H1 (cell line): ENCODE data around the gene MYH8. TPM values are rescaled to one million over a fixed set of nuclear protein-coding genes. Genes with fewer than 3 reads are reported as not detected.

ENCODE experiments used
- POLR2AphosphoS5 ChIP-seq: IDR thresholded peaks from 2 replicates; pipeline ENCODE4 v1.6.1; 2011; ENCODE audit warnings: low read depth, low read length
- SIRT6 ChIP-seq: IDR thresholded peaks from one replicate; pipeline ENCODE4 v1.7.1; 2012; ENCODE audit warnings: low read length, inconsistent platforms
- SP2 ChIP-seq: IDR thresholded peaks from 2 replicates; pipeline ENCODE4 v1.6.1; 2012; ENCODE audit warnings: mild to moderate bottlenecking, low read length, inconsistent platforms
- SP4 ChIP-seq: IDR thresholded peaks from 2 replicates; pipeline ENCODE4 v1.6.1; 2012; ENCODE audit warnings: low read length, inconsistent platforms
- polyA plus RNA-seq, 7 experiments: library from polyadenylated mRNA; depleted of rRNA in 3 of 7; stranded (reverse) in 5 of 7; unstranded in 2 of 7; fragments of >200 nt in 5 of 7; fragments of 200-250 nt in 2 of 7; gene quantifications; 1 replicate in 5 of 7; 2 replicates in 1 of 7; 4 replicates in 1 of 7; pipeline versions ENCODE4 v1.2.1 to v1.2.3, GENCODE V29; 2011 to 2013; ENCODE audit warnings: missing spikeins in 2 of 7, mixed read lengths in 2 of 7
- total RNA-seq: library from RNA; stranded (reverse); fragmentation: NEBNext Ultra II Directional; extraction: Animal tissue kit (Norgen Biotek cat#: 25700); gene quantifications from 2 replicates; pipeline ENCODE4 v1.2.1, GENCODE V29; 2021
- TF ChIP-seq, protein P1 (sequence below): fragments of 300-600 bp; sonication (generic); IDR thresholded peaks from 2 replicates; pipeline ENCODE4 v1.7.1; 2012; ENCODE audit warnings: low read length, moderate library complexity, mild to moderate bottlenecking, inconsistent platforms; ENCODE audit not compliant: insufficient replicate concordance

MYH8 gene
- total and polyA plus RNA-seq, 2 of the 8 experiments (the other 6 are each of a cell fraction or from before 2014, with no cell fraction given) = not detected

GRCh38 chr17:10421900-10422542, at the start of gene MYH8 (continued):
- TF ChIP-seq, protein P1, sequence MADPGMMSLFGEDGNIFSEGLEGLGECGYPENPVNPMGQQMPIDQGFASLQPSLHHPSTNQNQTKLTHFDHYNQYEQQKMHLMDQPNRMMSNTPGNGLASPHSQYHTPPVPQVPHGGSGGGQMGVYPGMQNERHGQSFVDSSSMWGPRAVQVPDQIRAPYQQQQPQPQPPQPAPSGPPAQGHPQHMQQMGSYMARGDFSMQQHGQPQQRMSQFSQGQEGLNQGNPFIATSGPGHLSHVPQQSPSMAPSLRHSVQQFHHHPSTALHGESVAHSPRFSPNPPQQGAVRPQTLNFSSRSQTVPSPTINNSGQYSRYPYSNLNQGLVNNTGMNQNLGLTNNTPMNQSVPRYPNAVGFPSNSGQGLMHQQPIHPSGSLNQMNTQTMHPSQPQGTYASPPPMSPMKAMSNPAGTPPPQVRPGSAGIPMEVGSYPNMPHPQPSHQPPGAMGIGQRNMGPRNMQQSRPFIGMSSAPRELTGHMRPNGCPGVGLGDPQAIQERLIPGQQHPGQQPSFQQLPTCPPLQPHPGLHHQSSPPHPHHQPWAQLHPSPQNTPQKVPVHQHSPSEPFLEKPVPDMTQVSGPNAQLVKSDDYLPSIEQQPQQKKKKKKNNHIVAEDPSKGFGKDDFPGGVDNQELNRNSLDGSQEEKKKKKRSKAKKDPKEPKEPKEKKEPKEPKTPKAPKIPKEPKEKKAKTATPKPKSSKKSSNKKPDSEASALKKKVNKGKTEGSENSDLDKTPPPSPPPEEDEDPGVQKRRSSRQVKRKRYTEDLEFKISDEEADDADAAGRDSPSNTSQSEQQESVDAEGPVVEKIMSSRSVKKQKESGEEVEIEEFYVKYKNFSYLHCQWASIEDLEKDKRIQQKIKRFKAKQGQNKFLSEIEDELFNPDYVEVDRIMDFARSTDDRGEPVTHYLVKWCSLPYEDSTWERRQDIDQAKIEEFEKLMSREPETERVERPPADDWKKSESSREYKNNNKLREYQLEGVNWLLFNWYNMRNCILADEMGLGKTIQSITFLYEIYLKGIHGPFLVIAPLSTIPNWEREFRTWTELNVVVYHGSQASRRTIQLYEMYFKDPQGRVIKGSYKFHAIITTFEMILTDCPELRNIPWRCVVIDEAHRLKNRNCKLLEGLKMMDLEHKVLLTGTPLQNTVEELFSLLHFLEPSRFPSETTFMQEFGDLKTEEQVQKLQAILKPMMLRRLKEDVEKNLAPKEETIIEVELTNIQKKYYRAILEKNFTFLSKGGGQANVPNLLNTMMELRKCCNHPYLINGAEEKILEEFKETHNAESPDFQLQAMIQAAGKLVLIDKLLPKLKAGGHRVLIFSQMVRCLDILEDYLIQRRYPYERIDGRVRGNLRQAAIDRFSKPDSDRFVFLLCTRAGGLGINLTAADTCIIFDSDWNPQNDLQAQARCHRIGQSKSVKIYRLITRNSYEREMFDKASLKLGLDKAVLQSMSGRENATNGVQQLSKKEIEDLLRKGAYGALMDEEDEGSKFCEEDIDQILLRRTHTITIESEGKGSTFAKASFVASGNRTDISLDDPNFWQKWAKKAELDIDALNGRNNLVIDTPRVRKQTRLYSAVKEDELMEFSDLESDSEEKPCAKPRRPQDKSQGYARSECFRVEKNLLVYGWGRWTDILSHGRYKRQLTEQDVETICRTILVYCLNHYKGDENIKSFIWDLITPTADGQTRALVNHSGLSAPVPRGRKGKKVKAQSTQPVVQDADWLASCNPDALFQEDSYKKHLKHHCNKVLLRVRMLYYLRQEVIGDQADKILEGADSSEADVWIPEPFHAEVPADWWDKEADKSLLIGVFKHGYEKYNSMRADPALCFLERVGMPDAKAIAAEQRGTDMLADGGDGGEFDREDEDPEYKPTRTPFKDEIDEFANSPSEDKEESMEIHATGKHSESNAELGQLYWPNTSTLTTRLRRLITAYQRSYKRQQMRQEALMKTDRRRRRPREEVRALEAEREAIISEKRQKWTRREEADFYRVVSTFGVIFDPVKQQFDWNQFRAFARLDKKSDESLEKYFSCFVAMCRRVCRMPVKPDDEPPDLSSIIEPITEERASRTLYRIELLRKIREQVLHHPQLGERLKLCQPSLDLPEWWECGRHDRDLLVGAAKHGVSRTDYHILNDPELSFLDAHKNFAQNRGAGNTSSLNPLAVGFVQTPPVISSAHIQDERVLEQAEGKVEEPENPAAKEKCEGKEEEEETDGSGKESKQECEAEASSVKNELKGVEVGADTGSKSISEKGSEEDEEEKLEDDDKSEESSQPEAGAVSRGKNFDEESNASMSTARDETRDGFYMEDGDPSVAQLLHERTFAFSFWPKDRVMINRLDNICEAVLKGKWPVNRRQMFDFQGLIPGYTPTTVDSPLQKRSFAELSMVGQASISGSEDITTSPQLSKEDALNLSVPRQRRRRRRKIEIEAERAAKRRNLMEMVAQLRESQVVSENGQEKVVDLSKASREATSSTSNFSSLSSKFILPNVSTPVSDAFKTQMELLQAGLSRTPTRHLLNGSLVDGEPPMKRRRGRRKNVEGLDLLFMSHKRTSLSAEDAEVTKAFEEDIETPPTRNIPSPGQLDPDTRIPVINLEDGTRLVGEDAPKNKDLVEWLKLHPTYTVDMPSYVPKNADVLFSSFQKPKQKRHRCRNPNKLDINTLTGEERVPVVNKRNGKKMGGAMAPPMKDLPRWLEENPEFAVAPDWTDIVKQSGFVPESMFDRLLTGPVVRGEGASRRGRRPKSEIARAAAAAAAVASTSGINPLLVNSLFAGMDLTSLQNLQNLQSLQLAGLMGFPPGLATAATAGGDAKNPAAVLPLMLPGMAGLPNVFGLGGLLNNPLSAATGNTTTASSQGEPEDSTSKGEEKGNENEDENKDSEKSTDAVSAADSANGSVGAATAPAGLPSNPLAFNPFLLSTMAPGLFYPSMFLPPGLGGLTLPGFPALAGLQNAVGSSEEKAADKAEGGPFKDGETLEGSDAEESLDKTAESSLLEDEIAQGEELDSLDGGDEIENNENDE = no peak
- TF ChIP-seq SP2 (no peak), POLR2AphosphoS5 (no peak), SIRT6 (no peak), SP4 (no peak)
- TF ChIP-seq, all 59 proteins: peak for 0
